ENCODE data around the gene CLCN7.

Gene CLCN7

GRCh38 chr16:1461146-1461545, 13.7 kb downstream of the CLCN7 start:
- TF ChIP-seq CTCF (conservative IDR thresholded peaks at IDR 0.05; ENCODE audit: low read depth, low read length) = no peak
- no peak for DNase-seq (ENCODE audit: low read depth)
- no peak overlapping the region for H3K4me3 ChIP-seq (ENCODE audit: low read depth, low read length)

- H3K4me3 ChIP-seq (ENCODE audit: low read depth, low read length) = no peak overlapping the region
- TF ChIP-seq CTCF (conservative IDR thresholded peaks at IDR 0.05; ENCODE audit: low read depth, low read length) = no peak
Observed at GRCh38 chr16:1460602-1461138, 14.2 kb downstream of the CLCN7 start.

GRCh38 chr16:1459967-1460366, 14.9 kb downstream of the CLCN7 start:
- H3K4me3 ChIP-seq (ENCODE audit: low read depth, low read length) = no peak overlapping the region

More at GRCh38 chr16:1460602-1461138, 14.2 kb downstream of the CLCN7 start:
- no peak for DNase-seq (ENCODE audit: low read depth)

GRCh38 chr16:1458977-1459341, 15.9 kb downstream of the CLCN7 start:
- no peak for DNase-seq (ENCODE audit: low read depth)
- TF ChIP-seq CTCF (conservative IDR thresholded peaks at IDR 0.05; ENCODE audit: low read depth, low read length) = no peak
- no peak overlapping the region for H3K4me3 ChIP-seq (ENCODE audit: low read depth, low read length)

More at GRCh38 chr16:1459967-1460366, 14.9 kb downstream of the CLCN7 start:
- DNase-seq (ENCODE audit: low read depth) = no peak
- TF ChIP-seq CTCF (conservative IDR thresholded peaks at IDR 0.05; ENCODE audit: low read depth, low read length) = no peak

GRCh38 chr16:1458336-1458976, 16.4 kb downstream of the CLCN7 start:
- DNase-seq (ENCODE audit: low read depth) = no peak
- TF ChIP-seq CTCF (conservative IDR thresholded peaks at IDR 0.05; ENCODE audit: low read depth, low read length) = no peak
- H3K4me3 ChIP-seq (ENCODE audit: low read depth, low read length) = no peak overlapping the region

- no peak for TF ChIP-seq CTCF (conservative IDR thresholded peaks at IDR 0.05; ENCODE audit: low read depth, low read length)
- no peak overlapping the region for H3K4me3 ChIP-seq (ENCODE audit: low read depth, low read length)
- DNase-seq (ENCODE audit: low read depth) = no peak
Observed at GRCh38 chr16:1457489-1458245, 17.2 kb downstream of the CLCN7 start.
